ENCODE measurements around the gene TASL. TPM values are rescaled to one million over a fixed set of nuclear protein-coding genes. Genes with fewer than 3 reads are reported as not detected.
"Not testable (repeated sequence)": the region's sequence is repeated elsewhere in the genome, so short reads cannot be mapped to it uniquely, and the experiment has no call there.

TASL gene
- total RNA-seq, 1 donor from 2014 or later, result 0.30 TPM

GRCh38 chrX:30607155-30607554, 29.6 kb upstream of the TASL start:
- H3K9me3 ChIP-seq (replicated peaks), result no peaks in the 10 kb centered on the region
- intact Hi-C loops (cut with micrococcal nuclease), result no loop called here
- no peak for DNase-seq
- H3K4me1 ChIP-seq, result no peaks in the 10 kb centered on the region
- H3K4me3 ChIP-seq, result no peak overlapping the region
- H3K27ac ChIP-seq (replicated peaks), result no peak overlapping the region
- TF ChIP-seq CTCF (IDR thresholded peaks at IDR 0.05; ENCODE audit: borderline replicate concordance), result no peak
- no peaks in the 10 kb centered on the region for H3K36me3 ChIP-seq
- no peaks in the 10 kb centered on the region for H3K27me3 ChIP-seq (ENCODE audit: low read depth)

- H3K4me1 ChIP-seq; intact Hi-C loops (cut with micrococcal nuclease); H3K36me3 ChIP-seq; DNase-seq; H3K27me3 ChIP-seq (ENCODE audit: low read depth); H3K4me3 ChIP-seq; H3K27ac ChIP-seq (replicated peaks); H3K9me3 ChIP-seq (replicated peaks): not testable (repeated sequence)
Observed at GRCh38 chrX:30600269-30601176, 23.0 kb upstream of the TASL start.

GRCh38 chrX:30597216-30598012, 19.8 kb upstream of the TASL start:
- Histone ChIP-seq H3K27me3 (ENCODE audit: low read depth) (no peaks in the 10 kb centered on the region), H3K4me1 (no peaks in the 10 kb centered on the region), H3K36me3 (no peaks in the 10 kb centered on the region), H3K4me3 (no peak overlapping the region), H3K27ac (replicated peaks) (no peak overlapping the region), H3K9me3 (replicated peaks) (no peaks in the 10 kb centered on the region)
- intact Hi-C loops (cut with micrococcal nuclease), result no loop called here
- no peak for TF ChIP-seq CTCF (IDR thresholded peaks at IDR 0.05; ENCODE audit: borderline replicate concordance)
- DNase-seq, result no peak

GRCh38 chrX:30593440-30594200, 16.1 kb upstream of the TASL start:
- H3K36me3 ChIP-seq, result no peaks in the 10 kb centered on the region
- H3K4me1 ChIP-seq, result no peaks in the 10 kb centered on the region
- H3K27ac ChIP-seq (replicated peaks), result no peak overlapping the region
- no peaks in the 10 kb centered on the region for H3K9me3 ChIP-seq (replicated peaks)
- DNase-seq, result no peak
- H3K27me3 ChIP-seq (ENCODE audit: low read depth), result no peaks in the 10 kb centered on the region
- no peak overlapping the region for H3K4me3 ChIP-seq
- no peak for TF ChIP-seq CTCF (IDR thresholded peaks at IDR 0.05; ENCODE audit: borderline replicate concordance)
- intact Hi-C loops (cut with micrococcal nuclease), result no loop called here

- no peak for TF ChIP-seq CTCF (IDR thresholded peaks at IDR 0.05; ENCODE audit: borderline replicate concordance)
- no peak overlapping the region for H3K4me3 ChIP-seq
- no peaks in the 10 kb centered on the region for H3K27me3 ChIP-seq (ENCODE audit: low read depth)
- H3K9me3 ChIP-seq (replicated peaks), result no peaks in the 10 kb centered on the region
- no peaks in the 10 kb centered on the region for H3K36me3 ChIP-seq
- no peaks in the 10 kb centered on the region for H3K4me1 ChIP-seq
- no peak for DNase-seq
- H3K27ac ChIP-seq (replicated peaks), result no peak overlapping the region
- intact Hi-C loops (cut with micrococcal nuclease), result no loop called here
Observed at GRCh38 chrX:30592831-30593230, 15.3 kb upstream of the TASL start.

Measured in left ventricle myocardium inferior (tissue), 1 donor.